Measurements from ENCODE around the gene S1PR2. TPM values are rescaled to one million over a fixed set of nuclear protein-coding genes. Genes with fewer than 3 reads are reported as not detected.
"Not testable (repeated sequence)": the region's sequence is repeated elsewhere in the genome, so short reads cannot be mapped to it uniquely, and the experiment has no call there.

The S1PR2 gene
- total RNA-seq, 1 experiment from 2014 or later, result 8.4 TPM

DNA sequence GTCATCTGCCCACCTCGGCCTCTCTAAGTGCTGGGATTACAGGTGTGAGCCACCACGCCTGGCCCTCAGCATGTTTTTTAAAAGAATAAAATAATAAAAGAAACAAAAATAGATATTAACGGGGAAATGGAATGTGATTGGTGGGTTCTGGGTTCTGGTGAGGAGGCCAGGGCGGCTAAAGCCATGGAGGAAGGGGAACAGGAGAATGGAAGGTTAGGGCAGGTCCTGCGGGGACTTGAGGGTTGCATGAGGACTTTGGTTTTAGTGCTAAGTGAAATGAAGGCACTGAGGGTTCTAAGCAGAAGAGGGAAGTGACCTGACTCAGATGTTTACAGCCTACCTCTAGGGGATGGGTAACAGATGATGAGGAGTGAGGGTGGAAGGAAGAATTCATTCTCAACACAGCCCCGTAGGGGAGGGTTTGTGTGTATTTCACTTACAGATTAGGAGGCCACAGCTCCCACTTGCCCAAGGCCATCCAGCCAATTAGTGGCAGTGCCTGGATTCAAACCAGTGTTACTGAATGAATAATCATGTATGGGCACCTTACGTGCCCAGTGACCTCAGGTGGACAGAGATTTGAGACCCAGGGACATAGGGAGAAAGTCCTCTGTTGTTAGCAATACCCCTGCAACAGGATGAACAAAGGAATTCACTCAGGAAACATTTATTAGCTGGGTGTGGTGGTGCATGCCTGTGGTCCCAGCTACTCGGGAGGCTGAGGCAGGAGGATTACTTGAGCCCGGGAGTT lies 14.2 kb upstream of the S1PR2 start:
- Histone ChIP-seq H3K9me3 (ENCODE audit: low read depth, low read length, poor library complexity, severe bottlenecking) (no peaks in the 10 kb centered on the region), H3K36me3 (ENCODE audit: insufficient read depth, low read length, poor library complexity, severe bottlenecking) (no peaks in the 10 kb centered on the region), H3K27ac (ENCODE audit: low read depth, low read length, poor library complexity, severe bottlenecking) (no peak overlapping the region), H3K4me3 (ENCODE audit: low read depth, low read length, poor library complexity, severe bottlenecking) (no peak overlapping the region), H3K4me1 (ENCODE audit: insufficient read depth, low read length, poor library complexity, severe bottlenecking) (no peaks in the 10 kb centered on the region), H3K27me3 (replicated peaks; ENCODE audit: insufficient read depth, low read depth, low read length, poor library complexity) (no peaks in the 10 kb centered on the region)
- DNase-seq (ENCODE audit: low spot score), result no peak
- ChIA-PET POLR2A (ENCODE audit: low non-redundant PET) (interaction anchor here (0.6 kb wide), 1 partner anchor 404 kb away, joined by 7 read pairs; no protein-coding TSS in a partner anchor), CTCF (no interaction called here)
- BruUV-seq (replicated peaks), result no TSS peak
- intact Hi-C loops (cut with micrococcal nuclease; ENCODE audit: unreplicated experiment), result no loop called here
- TF ChIP-seq EZH2 (IDR thresholded peaks at IDR 0.05; ENCODE audit: borderline replicate concordance, low read depth, low read length, poor library complexity, severe bottlenecking), result no peak
- TF ChIP-seq, protein P1, sequence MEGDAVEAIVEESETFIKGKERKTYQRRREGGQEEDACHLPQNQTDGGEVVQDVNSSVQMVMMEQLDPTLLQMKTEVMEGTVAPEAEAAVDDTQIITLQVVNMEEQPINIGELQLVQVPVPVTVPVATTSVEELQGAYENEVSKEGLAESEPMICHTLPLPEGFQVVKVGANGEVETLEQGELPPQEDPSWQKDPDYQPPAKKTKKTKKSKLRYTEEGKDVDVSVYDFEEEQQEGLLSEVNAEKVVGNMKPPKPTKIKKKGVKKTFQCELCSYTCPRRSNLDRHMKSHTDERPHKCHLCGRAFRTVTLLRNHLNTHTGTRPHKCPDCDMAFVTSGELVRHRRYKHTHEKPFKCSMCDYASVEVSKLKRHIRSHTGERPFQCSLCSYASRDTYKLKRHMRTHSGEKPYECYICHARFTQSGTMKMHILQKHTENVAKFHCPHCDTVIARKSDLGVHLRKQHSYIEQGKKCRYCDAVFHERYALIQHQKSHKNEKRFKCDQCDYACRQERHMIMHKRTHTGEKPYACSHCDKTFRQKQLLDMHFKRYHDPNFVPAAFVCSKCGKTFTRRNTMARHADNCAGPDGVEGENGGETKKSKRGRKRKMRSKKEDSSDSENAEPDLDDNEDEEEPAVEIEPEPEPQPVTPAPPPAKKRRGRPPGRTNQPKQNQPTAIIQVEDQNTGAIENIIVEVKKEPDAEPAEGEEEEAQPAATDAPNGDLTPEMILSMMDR (conservative IDR thresholded peaks at IDR 0.05; ENCODE audit: low read depth, low read length), result no peak

- Histone ChIP-seq H3K4me3 (ENCODE audit: low read depth, low read length, poor library complexity, severe bottlenecking) (no peak overlapping the region), H3K27me3 (replicated peaks; ENCODE audit: insufficient read depth, low read depth, low read length, poor library complexity) (no peaks in the 10 kb centered on the region), H3K27ac (ENCODE audit: low read depth, low read length, poor library complexity, severe bottlenecking) (no peak overlapping the region), H3K36me3 (ENCODE audit: insufficient read depth, low read length, poor library complexity, severe bottlenecking) (no peaks in the 10 kb centered on the region), H3K9me3 (ENCODE audit: low read depth, low read length, poor library complexity, severe bottlenecking) (no peaks in the 10 kb centered on the region), H3K4me1 (ENCODE audit: insufficient read depth, low read length, poor library complexity, severe bottlenecking) (no peaks in the 10 kb centered on the region)
- TF ChIP-seq, protein P1 (conservative IDR thresholded peaks at IDR 0.05; ENCODE audit: low read depth, low read length), result no peak
- TF ChIP-seq EZH2 (IDR thresholded peaks at IDR 0.05; ENCODE audit: borderline replicate concordance, low read depth, low read length, poor library complexity, severe bottlenecking), result no peak
- no peak for DNase-seq (ENCODE audit: low spot score)
- BruUV-seq (replicated peaks), result no TSS peak
- intact Hi-C loops (cut with micrococcal nuclease; ENCODE audit: unreplicated experiment), result no loop called here
- POLR2A ChIA-PET (ENCODE audit: low non-redundant PET), result no interaction called here
- CTCF ChIA-PET, result no interaction called here
Observed at GRCh38 chr19:10243606-10244005, 12.5 kb upstream of the S1PR2 start.

GRCh38 chr19:10241826-10242449 lies 10.8 kb upstream of the S1PR2 start:
- intact Hi-C loops (cut with micrococcal nuclease; ENCODE audit: unreplicated experiment); H3K27ac ChIP-seq (ENCODE audit: low read depth, low read length, poor library complexity, severe bottlenecking); H3K9me3 ChIP-seq (ENCODE audit: low read depth, low read length, poor library complexity, severe bottlenecking); H3K36me3 ChIP-seq (ENCODE audit: insufficient read depth, low read length, poor library complexity, severe bottlenecking); BruUV-seq (replicated peaks); H3K4me3 ChIP-seq (ENCODE audit: low read depth, low read length, poor library complexity, severe bottlenecking); POLR2A ChIA-PET (ENCODE audit: low non-redundant PET); CTCF ChIA-PET; H3K4me1 ChIP-seq (ENCODE audit: insufficient read depth, low read length, poor library complexity, severe bottlenecking); DNase-seq (ENCODE audit: low spot score); H3K27me3 ChIP-seq (replicated peaks; ENCODE audit: insufficient read depth, low read depth, low read length, poor library complexity): not testable (repeated sequence)
